NCI-H524 (cell line): Measurements from ENCODE around the gene EDC4.
A peak's percentile ranks its signal among the peaks of the same experiment; 100 is the strongest.
"Not testable (repeated sequence)": the region's sequence is repeated elsewhere in the genome, so short reads cannot be mapped to it uniquely, and the experiment has no call there.

Experiments
- DNase-seq, 2 experiments: peaks; one replicate each; lab custom pipeline; 2025; lab: John Stamatoyannopoulos, UW

EDC4 gene, protein sequence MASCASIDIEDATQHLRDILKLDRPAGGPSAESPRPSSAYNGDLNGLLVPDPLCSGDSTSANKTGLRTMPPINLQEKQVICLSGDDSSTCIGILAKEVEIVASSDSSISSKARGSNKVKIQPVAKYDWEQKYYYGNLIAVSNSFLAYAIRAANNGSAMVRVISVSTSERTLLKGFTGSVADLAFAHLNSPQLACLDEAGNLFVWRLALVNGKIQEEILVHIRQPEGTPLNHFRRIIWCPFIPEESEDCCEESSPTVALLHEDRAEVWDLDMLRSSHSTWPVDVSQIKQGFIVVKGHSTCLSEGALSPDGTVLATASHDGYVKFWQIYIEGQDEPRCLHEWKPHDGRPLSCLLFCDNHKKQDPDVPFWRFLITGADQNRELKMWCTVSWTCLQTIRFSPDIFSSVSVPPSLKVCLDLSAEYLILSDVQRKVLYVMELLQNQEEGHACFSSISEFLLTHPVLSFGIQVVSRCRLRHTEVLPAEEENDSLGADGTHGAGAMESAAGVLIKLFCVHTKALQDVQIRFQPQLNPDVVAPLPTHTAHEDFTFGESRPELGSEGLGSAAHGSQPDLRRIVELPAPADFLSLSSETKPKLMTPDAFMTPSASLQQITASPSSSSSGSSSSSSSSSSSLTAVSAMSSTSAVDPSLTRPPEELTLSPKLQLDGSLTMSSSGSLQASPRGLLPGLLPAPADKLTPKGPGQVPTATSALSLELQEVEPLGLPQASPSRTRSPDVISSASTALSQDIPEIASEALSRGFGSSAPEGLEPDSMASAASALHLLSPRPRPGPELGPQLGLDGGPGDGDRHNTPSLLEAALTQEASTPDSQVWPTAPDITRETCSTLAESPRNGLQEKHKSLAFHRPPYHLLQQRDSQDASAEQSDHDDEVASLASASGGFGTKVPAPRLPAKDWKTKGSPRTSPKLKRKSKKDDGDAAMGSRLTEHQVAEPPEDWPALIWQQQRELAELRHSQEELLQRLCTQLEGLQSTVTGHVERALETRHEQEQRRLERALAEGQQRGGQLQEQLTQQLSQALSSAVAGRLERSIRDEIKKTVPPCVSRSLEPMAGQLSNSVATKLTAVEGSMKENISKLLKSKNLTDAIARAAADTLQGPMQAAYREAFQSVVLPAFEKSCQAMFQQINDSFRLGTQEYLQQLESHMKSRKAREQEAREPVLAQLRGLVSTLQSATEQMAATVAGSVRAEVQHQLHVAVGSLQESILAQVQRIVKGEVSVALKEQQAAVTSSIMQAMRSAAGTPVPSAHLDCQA (N-terminal part only)

DNA sequence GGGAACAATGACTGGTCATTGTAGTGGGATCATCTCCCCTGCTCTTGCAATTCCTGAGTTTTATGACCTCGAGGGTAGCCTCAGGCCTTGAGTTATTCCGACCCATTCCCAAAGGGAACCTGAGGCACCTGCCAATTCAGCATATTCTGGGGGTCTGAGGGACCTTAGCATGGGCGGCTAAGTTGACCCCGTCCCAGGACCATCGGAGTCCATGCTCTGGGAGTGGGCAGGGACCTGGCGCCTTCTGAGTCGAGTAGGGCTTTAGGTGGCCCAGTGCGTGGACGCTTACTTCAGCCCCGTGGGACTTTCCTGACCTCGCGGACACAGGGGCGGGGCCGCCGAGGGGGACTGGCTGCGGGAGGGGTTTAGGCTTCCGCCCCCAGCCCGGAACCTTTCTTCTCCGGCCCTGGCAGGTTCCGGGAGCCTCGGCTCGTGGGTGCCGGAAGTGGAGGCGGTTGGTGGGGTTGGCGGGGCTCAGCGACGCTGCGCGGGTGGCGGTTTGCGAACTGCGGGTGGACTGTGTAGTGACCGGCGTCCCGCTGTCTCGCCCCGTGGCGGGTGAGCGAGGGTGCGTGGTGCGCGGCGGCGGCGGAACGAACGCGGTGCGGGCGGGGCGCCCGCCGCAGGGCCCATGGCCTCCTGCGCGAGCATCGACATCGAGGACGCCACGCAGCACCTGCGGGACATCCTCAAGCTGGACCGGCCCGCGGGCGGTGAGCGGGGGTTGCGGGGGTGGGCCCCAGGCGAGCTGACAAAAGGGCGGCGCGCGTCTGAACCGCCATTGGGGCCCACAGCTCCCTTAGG, at the start of gene EDC4:
Gene EDC4, plus strand, starts transcription at position 422 of the 804 bp plus-strand sequence. Its CDS starts 210 bp downstream, at position 632.
- peak; percentile 47 to 77 for DNase-seq

- DNase-seq: no peak
Measured at GRCh38 chr16:67825119-67825518, 47.7 kb upstream of the EDC4 start.

DNA sequence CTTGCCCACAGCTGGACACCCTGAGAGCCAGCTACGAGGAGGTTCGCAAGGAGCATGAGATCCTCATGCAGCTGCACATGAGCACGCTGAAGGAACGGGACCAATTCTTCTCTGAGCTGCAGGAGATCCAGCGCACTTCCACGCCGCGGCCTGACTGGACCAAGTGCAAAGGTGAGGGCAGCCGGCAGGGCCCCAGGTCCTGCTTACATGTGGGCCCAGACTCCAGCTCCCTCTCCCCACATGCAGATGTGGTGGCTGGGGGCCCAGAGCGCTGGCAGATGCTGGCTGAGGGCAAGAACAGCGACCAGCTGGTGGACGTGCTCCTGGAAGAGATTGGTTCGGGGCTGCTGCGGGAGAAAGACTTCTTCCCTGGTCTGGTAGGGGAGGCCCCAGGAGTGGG, 46.9 kb upstream of the EDC4 start:
- no peak for DNase-seq

- no peak for DNase-seq
Measured at GRCh38 chr16:67828651-67829050, 44.2 kb upstream of the EDC4 start.

DNA sequence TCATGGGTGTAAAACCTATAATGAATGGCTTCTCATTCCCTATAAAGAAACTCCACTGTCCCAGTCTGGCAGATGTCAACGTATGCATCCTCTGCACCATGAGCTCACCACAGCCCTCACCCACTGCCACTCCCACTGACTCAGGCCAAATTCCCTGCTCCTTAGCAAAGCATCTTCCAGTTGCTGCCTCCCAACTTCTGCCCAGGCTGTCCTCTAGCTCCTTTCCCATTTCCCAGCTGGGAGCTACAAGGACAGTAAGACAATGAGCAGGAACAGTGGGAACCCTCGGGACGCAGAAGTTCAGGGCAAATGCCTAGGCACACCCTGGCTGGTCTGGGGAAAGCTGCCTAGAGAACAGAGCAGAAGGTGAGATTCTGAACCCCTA, 39.8 kb upstream of the EDC4 start:
- no peak for DNase-seq

DNA sequence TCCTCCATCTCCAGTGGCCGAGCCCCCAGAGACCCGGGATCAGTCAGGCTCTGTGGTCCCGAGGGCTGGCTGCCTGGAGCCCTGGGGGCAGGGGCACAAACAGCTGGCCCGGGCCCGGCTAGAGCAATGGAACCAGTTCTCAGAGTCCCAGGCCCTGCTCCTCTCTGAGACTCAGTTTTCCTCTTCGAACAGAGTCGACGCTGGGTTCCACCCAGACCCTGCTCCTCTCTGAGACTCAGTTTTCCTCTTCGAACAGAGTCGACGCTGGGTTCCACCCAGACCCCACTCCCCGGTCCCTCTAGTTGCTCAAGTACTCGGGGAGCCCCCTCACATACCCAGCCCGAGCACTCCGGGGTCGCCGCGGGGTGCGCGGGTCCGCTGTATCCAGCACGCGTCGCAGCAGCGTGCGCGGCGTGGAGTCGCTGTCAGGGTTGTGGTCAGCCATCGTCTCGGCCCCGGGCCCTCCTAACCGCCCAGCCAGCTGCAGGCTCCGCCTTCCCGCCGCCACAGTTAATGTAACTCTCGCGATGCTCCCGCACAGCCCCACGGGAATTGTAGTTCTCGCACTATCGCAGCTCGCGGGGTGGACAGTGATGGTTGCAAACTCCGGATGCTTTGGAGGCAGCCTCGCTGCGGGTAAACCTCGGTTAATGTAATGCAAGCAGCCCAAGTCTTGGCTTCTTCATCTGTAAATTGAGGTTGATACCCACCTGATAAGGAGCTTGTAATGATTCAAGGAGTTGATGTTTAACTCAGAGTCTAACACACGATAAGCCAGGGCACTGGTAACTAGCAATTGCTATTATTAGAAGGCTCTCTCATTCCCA, 39.2 kb upstream of the EDC4 start:
- peak; percentile 89 to 90 for DNase-seq

- no peak for DNase-seq
Measured at GRCh38 chr16:67834242-67834614, 38.6 kb upstream of the EDC4 start.

GRCh38 chr16:67837190-67837589, 35.7 kb upstream of the EDC4 start:
- DNase-seq: not testable (repeated sequence)

DNA sequence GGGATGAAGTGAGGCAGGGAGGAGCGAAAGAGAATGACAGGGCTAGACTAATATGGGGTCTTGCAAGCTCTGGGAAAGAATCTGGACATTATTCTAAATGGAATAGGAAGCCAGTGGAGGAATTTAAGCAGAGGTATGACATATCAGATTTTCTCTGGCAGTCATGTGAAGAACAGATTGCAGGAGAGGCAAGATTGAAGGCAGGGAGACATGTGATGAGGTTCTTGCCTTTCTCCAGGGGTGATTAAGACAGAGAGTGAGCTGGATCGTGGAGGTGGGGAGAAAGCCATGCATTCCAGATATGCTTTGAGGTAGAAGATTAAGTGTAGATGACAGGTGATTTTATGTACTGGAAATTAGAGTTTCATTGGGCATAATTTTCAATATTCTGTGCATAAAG, 35.0 kb upstream of the EDC4 start:
- no peak for DNase-seq

DNA sequence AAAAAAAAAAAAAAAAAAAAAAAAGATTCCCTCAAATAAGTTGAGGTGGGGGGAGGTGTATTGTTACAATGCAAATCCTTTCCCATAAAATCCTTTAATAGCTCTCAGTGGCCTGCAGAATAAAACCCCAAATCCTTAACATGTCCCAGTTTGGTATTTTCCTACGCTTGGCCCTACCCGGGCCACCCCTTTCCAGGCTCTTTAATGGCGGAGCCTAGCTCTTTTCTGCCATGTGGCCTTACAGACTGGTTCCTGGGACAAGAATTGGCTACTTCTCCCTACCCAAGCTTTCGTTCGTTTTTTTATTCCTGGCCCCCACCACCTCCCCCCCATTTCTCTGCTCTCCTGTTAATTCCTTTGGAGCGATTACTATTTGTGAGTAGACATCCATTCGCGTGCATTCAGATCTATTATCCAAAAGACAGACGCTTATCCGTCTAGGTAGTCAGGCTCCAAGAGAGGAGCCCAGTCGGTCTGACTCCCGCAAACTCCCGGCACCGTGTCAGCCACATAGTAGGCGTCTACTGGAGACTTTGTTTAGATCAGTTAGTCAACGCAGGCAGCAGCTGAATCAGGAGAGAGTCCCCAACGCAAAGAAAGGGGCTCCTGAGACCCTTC, 31.5 kb upstream of the EDC4 start:
- no peak for DNase-seq

GRCh38 chr16:67841816-67842508, 30.9 kb upstream of the EDC4 start, which contains the start of gene THAP11:
THAP11 (plus strand) TSS chr16:67842320; CDS start chr16:67842555, 235 bp downstream.
- peak; percentile 96 for DNase-seq

DNA sequence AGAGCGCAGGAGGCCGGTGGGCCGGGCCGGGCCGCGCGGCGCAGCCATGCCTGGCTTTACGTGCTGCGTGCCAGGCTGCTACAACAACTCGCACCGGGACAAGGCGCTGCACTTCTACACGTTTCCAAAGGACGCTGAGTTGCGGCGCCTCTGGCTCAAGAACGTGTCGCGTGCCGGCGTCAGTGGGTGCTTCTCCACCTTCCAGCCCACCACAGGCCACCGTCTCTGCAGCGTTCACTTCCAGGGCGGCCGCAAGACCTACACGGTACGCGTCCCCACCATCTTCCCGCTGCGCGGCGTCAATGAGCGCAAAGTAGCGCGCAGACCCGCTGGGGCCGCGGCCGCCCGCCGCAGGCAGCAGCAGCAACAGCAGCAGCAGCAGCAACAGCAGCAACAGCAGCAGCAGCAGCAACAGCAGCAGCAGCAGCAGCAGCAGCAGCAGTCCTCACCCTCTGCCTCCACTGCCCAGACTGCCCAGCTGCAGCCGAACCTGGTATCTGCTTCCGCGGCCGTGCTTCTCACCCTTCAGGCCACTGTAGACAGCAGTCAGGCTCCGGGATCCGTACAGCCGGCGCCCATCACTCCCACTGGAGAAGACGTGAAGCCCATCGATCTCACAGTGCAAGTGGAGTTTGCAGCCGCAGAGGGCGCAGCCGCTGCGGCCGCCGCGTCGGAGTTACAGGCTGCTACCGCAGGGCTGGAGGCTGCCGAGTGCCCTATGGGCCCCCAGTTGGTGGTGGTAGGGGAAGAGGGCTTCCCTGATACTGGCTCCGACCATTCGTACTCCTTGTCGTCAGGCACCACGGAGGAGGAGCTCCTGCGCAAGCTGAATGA, 30.1 kb upstream of the EDC4 start:
- DNase-seq: peak; percentile 32 to 74

GRCh38 chr16:67843343-67843765, 29.5 kb upstream of the EDC4 start:
- DNase-seq: no peak

GRCh38 chr16:67844497-67844896, 28.4 kb upstream of the EDC4 start:
- DNase-seq: peak in 1 of 2 experiments; percentile 21

DNA sequence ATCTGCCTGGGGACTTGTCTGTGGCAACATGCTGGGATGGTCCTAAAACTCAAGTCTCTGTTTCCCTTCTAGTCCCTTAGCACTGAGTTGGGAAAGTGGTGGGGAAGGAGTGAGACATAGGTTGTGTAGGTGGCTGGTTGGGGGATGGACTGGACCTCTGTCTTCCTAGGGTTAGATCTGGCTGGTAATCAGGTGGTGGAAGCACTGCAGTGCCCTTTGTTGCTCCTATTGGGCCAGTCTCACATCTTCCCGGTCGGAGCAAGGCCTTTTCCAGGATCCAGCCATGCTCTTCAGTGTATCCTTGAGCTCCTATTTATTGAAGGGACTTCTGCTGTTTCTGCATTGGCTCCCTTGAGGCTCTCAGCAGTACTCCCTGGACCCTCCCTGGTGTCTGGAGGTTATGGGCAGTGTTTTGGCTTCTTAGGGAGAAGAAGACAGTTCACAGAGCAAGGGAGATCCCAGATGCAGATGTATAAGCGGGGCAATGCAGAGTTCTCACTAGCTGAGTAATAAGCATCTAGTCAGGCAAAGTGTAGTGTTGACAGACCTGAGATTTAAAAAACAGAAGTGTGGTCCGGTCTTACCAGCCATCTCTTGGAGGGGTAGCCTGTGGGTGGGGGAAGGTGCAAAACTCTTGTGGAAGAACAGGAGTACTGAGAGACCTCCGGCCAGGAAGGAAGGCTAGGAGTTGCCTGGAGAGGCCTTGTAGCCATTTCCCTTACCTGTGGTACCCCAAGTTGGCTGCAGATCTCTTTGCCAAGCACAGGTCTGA, 27.4 kb upstream of the EDC4 start:
- DNase-seq: no peak

GRCh38 chr16:67846063-67846319, 26.9 kb upstream of the EDC4 start:
- no peak for DNase-seq

DNA sequence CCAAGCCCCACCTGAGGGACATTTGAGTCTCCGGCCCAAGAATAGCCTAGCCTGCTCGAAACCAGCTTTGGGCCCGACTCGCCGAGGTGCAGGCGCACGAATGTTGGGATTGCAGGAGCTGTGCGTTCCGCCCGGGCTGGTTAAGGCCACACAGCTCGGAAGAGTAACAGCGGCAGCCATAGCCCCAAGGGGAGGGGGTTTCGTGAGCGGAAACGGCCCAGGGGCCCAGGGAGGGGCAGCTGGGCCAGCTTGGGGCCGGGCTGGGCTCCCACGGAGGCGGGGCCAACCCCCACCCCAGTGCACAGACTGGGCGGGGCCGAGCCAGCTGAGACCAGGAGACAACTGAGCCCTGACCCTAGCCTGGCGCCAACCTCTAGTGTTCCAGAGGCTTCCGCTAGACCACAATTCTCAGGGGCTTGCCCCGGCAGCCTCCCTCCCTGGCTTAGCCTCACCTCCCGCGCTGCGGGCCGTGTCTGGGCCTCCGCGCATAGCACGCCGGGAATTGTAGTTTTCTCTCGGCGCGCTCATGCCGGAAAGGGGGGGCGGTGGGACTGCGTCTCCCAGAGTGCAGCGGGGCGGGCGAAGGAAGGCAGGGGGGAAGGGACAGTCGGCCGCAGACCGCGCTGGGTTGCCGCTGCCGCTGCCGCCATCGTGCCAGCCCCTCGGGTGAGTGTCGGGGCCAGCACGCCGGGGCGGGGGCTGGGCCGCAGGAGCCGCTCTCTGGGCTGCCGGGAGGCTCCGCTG, 26.4 kb upstream of the EDC4 start, which contains the start of gene NUTF2:
Gene NUTF2, plus strand, starts transcription at position 614 of the 744 bp plus-strand sequence. CDS start 18,198 bp downstream, outside the sequence.
- peak; percentile 97 to 98 for DNase-seq
